Activated CD4-positive, alpha-beta T cell treated with anti-CD3 and anti-CD28 coated beads for 4 hours (primary cell): ENCODE measurements around the gene SLC16A2.
A peak's percentile ranks its signal among the peaks of the same experiment; 100 is the strongest.

Source experiments
- DNase-seq, 2 donors: peaks; one replicate each; pipeline ENCODE4 v3.0.0-alpha.2; 2020

The SLC16A2 gene

GRCh38 chrX:74421036-74421739 lies at the start of gene SLC16A2:
SLC16A2 (plus strand) TSS chrX:74421493; CDS start chrX:74421638, 145 bp downstream.
- peak; percentile 29 to 32 for DNase-seq

- DNase-seq = no peak
These were observed 49.0 kb upstream of the SLC16A2 start for GRCh38 chrX:74372272-74372671.

GRCh38 chrX:74377282-74377681 lies 44.0 kb upstream of the SLC16A2 start:
- no peak for DNase-seq

- DNase-seq = peak; percentile 39 to 62
These were observed 38.7 kb upstream of the SLC16A2 start for GRCh38 chrX:74382613-74383012.

- no peak for DNase-seq
These were observed 37.7 kb upstream of the SLC16A2 start for GRCh38 chrX:74383611-74384010.

GRCh38 chrX:74389016-74389722 lies 32.1 kb upstream of the SLC16A2 start:
- DNase-seq = no peak

GRCh38 chrX:74395556-74395955 lies 25.7 kb upstream of the SLC16A2 start:
- DNase-seq = no peak

GRCh38 chrX:74405973-74406489 lies 15.3 kb upstream of the SLC16A2 start:
- DNase-seq = no peak

GRCh38 chrX:74408304-74408703 lies 13.0 kb upstream of the SLC16A2 start:
- no peak for DNase-seq

GRCh38 chrX:74419864-74420195 lies 1.5 kb upstream of the SLC16A2 start:
- no peak for DNase-seq

GRCh38 chrX:74420196-74421035 lies 877 bp upstream of the SLC16A2 start:
- peak in 1 of 2 donors; percentile 2 for DNase-seq

- no peak for DNase-seq
These were observed 553 bp downstream of the SLC16A2 start for GRCh38 chrX:74421740-74422352.

GRCh38 chrX:74422576-74423288 lies 1.4 kb downstream of the SLC16A2 start:
- no peak for DNase-seq

GRCh38 chrX:74423289-74423998 lies 2.2 kb downstream of the SLC16A2 start:
- DNase-seq = no peak

GRCh38 chrX:74426071-74426470 lies 4.8 kb downstream of the SLC16A2 start:
- DNase-seq = no peak

GRCh38 chrX:74426615-74427014 lies 5.3 kb downstream of the SLC16A2 start:
- no peak for DNase-seq

- no peak for DNase-seq
These were observed 10.5 kb downstream of the SLC16A2 start for GRCh38 chrX:74431797-74432196.

GRCh38 chrX:74434336-74434735 lies 13.0 kb downstream of the SLC16A2 start:
- no peak for DNase-seq

- no peak for DNase-seq
These were observed 16.2 kb downstream of the SLC16A2 start for GRCh38 chrX:74437530-74437929.

- no peak for DNase-seq
These were observed 17.5 kb downstream of the SLC16A2 start for GRCh38 chrX:74438764-74439163.

GRCh38 chrX:74445099-74445498 lies 23.8 kb downstream of the SLC16A2 start:
- no peak for DNase-seq

GRCh38 chrX:74446876-74447275 lies 25.6 kb downstream of the SLC16A2 start:
- no peak for DNase-seq
